Measurements from ENCODE around the gene PAK6.

DNA sequence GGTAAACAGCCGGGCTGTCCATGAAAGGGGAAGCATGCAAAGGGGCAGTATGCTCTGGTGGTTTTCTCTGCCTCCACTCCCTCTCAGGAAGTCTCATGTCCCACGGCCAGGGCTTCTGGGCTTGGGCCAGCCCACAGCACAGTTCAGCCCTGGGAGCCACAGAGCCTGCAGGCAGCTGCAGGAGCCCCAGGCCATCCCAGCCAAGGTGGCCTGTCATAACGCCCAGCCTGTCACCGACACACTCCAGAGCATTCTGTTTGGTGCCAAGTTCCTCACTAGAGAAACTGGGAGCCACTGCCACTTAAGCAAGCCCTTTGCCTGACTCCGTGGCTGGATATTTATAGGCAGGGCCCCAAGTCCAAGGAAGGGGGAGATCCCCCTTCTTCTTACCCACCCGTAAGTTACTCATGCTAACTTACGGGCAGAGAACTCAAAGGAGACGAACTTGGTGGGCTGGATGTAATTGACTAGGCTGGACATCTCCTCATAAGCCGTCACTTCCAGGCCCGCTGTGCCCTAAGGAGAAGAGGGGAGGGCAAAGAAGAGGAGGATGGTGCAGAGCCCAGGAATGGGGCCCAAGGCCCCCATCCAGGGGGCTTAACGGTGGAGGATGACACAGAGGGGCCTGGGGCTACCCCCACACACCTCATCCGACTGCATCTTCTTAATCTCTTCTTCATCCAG, 57.2 kb downstream of the PAK6 start:
- TF ChIP-seq CTCF (IDR thresholded peaks at IDR 0.05; ENCODE audit: low read depth, low read length) (no peak), EZH2phosphoT487 (IDR thresholded peaks at IDR 0.05; ENCODE audit: low read depth) (no peak)
